Sciatic nerve (tissue), 2 donors: ENCODE results near the gene LRMDA. TPM values are rescaled to one million over a fixed set of nuclear protein-coding genes. Genes with fewer than 3 reads are reported as not detected.
A peak's percentile ranks its signal among the peaks of the same experiment; 100 is the strongest.

Experiments used
- ATAC-seq: fragments of 200-7000 bp; cut with Tn5 transposase; one replicate; pipeline ENCODE4 v1.9.1; 2020; ENCODE audit warnings: mild to moderate bottlenecking, moderate library complexity
- DNase-seq: peaks from one replicate; pipeline ENCODE4 v3.0.0-alpha.2; 2020; ENCODE audit warnings: low spot score
- intact Hi-C: fragments of 100-400 bp; cut with DNase I; formaldehyde crosslinking; loops from one replicate; pipeline ENCODE4 v1.14.2; 2022
- total RNA-seq: library from RNA; stranded (reverse); fragmentation: NEBNext Ultra II Directional; extraction: Animal tissue kit (Norgen Biotek cat#: 25700); gene quantifications from one replicate; pipeline ENCODE4 v1.2.1, GENCODE V29; 2021
- donor health status: DM: no; HTN: no; CAD: no.
- donor health status: DM: no; HTN: no; CAD: no.

LRMDA gene
- total RNA-seq, 1 donor from 2014 or later = 16.6 TPM

- DNase-seq (no peak), ATAC-seq (no peak)
- intact Hi-C loops = no loop called here
Observed at GRCh38 chr10:75658496-75658895, 227.1 kb downstream of the LRMDA start.

GRCh38 chr10:75658915-75659314, 227.5 kb downstream of the LRMDA start:
- no peak for DNase-seq
- no peak for ATAC-seq
- intact Hi-C loops = no loop called here

GRCh38 chr10:75660823-75661222, 229.4 kb downstream of the LRMDA start:
- no peak for DNase-seq
- ATAC-seq = no peak
- intact Hi-C loops = no loop called here

GRCh38 chr10:75662715-75663114, 231.3 kb downstream of the LRMDA start:
- intact Hi-C loops = no loop called here
- DNase-seq = no peak
- ATAC-seq = peak; percentile 97

DNA sequence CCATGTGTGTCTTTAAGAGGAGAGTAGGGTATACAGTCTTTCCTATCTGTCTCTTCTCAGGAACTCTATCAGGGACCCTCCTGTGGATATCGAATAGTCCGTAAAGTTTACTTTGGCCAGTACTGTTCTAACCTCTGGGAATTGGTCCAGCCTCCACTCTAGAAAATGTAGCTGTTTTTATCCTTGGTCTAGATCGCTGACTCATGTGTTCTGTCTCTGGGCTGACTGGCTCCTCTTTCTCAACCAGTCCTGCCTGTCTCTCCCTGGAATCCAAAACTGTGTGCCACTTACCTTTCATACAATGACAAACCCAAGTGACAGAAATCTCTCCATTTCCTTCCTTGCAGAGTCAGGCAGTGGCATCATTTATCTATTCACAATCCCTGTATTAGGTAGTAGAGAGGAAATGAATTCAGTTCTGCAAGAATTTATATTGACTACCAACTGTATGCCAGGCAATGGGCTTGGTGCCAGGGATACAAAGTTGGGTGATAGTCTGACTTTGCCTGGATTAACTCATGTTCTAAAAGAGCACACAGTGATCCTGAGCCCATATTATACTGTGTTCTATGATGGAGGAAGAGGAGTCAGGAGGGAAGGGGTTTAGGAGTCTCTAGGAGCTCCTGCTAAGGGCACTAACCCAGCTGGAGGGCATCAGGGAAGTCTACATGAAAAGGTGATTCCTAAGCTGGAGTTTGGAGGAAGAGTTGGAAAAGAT, 232.7 kb downstream of the LRMDA start:
- no peak for DNase-seq
- intact Hi-C loops = no loop called here
- peak; percentile 53 for ATAC-seq

DNA sequence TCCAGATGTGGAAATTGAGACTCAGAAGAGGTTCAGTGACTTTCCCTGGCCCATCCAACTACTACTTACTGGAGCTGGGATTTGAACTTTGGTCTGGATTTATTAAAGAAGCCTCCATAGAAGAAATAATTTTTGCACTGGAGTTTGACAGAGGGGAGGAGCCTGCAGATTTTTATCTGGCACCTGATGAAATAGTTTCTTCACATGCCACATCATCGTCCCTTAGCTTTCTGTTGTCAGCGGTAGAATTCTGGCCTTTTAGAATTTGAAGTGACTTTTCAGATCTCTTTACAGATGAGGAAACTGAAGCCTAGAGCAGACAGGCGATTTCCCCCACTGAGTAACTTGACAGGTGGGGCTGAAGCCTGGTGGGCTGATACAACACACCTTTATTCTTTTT, 233.5 kb downstream of the LRMDA start:
- DNase-seq = no peak
- intact Hi-C loops = no loop called here
- no peak for ATAC-seq

DNA sequence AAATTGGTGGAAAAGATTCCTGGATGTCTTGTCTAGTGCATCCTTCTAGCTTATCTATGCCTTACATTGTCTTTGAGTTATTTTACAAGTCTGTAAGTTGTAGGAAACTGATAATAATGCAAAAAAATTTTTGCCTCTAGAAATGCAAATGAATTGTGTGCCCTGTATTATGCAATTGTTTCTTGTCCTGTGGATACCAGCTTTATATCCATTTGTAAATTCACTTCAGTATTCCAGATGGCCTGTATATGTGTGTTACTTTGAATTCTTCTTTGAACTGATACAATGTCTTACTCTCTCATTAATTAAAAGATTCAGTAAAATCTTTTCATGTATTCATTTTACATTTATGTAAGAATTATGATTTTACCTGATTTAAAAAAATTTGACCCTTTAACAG, 234.3 kb downstream of the LRMDA start:
- no peak for ATAC-seq
- DNase-seq = no peak
- intact Hi-C loops = no loop called here

DNA sequence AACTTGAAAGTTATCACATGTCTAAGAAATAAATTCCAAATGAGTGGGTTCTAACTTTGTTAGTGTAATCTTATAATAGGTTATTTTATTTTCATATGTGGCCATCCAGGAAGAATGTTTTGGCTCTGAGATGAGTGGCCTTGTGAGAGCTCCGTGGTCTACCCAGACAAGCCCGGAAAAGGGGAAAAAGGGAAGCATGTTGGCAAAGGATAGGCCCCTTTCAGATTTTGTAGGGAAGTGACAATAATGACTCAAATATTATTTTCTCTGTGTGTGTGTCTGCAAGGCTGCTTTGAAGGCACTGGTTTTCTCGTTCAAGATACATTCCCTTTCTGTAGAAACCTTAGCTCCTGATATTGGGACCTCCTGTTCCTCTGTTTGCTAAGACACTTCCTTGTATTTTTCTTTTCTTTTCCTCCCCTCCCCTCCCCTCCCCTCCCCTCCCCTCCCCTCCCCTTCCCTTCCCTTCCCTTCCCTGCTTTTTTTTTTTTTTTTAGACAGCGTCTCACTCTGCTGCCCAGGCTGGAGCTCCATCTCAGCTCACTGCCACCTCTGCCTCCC, 240.8 kb downstream of the LRMDA start:
- ATAC-seq (no peak), DNase-seq (no peak)
- intact Hi-C loops = no loop called here

GRCh38 chr10:75672842-75673241, 241.4 kb downstream of the LRMDA start:
- no peak for ATAC-seq
- no peak for DNase-seq
- intact Hi-C loops = no loop called here

DNA sequence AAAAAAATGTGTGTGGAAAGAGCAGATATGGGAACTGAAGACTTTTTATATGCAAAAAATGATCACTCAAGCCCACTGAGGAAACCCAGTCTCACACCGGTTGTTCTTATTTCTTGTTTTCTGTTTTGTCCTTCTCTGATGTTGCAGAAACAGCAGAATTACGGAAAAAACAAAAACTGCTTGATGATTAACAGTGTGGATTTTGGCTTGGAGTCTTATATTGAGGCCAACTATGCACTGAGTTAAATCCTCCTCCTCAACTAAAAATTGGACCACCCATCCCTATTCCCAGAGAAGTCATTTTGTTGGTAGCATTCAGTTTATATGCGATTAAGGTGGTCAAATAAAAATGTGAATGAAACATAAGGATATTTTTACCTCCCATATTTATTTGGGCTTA, 246.1 kb downstream of the LRMDA start:
- ATAC-seq (no peak), DNase-seq (no peak)
- intact Hi-C loops = no loop called here

DNA sequence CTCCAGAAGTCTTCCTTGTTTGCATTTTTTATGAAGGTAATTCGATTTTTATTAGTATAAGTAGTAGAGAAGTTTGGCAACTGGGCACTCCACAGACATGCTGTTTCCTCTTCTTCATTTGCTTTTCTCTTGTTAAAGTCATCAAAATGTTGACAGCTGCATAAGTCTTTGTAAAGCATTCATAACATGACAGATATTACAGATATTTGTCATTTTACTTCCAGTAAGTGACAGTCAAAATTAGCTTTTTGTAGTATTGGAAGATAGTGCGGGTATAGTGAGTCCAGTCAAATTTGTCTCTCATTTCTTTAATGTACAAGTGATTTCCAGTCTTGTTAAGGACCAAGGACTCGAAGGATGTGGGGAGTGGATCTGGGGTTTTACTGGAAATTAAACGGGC, 247.1 kb downstream of the LRMDA start:
- intact Hi-C loops = no loop called here
- DNase-seq = no peak
- no peak for ATAC-seq

DNA sequence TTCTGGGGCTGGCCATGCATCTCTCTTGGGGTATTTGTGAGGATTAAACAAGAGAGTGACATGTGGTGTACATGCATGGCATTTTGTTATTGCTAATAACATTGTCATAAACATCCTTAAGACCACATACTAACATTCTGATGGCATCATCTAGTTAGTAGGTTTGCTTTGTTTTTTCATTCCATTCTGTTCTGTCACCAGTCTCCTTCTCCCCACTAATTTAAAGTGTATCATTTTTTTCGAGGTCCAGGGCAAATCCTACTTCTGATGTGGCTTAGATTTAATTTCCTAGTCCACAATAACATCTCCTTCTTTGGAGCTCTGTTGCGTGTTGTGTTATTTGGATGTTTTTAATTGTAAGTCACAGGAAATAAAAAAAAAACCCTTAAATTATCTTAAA, 248.1 kb downstream of the LRMDA start:
- ATAC-seq = no peak
- no peak for DNase-seq
- intact Hi-C loops = no loop called here

DNA sequence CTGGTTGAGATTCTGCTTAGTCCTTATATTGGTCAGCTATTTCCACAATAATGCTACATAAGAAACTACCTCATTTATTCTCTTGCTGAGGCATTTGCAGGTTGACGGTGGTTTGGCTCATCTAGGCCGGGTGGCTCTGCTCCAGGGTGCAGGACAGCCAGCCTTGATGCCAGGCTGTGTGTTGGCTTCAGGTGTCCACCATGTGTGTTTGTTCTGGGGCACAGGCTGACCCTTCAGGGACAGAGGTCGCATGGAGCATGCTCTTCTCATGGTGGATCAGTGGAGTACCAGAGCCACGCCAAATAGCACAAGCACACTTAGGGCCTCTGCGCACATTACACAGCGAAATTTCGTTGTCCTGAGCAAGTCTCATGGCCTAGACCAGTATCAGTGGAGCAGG, 249.9 kb downstream of the LRMDA start:
- no peak for DNase-seq
- intact Hi-C loops = no loop called here
- no peak for ATAC-seq

DNA sequence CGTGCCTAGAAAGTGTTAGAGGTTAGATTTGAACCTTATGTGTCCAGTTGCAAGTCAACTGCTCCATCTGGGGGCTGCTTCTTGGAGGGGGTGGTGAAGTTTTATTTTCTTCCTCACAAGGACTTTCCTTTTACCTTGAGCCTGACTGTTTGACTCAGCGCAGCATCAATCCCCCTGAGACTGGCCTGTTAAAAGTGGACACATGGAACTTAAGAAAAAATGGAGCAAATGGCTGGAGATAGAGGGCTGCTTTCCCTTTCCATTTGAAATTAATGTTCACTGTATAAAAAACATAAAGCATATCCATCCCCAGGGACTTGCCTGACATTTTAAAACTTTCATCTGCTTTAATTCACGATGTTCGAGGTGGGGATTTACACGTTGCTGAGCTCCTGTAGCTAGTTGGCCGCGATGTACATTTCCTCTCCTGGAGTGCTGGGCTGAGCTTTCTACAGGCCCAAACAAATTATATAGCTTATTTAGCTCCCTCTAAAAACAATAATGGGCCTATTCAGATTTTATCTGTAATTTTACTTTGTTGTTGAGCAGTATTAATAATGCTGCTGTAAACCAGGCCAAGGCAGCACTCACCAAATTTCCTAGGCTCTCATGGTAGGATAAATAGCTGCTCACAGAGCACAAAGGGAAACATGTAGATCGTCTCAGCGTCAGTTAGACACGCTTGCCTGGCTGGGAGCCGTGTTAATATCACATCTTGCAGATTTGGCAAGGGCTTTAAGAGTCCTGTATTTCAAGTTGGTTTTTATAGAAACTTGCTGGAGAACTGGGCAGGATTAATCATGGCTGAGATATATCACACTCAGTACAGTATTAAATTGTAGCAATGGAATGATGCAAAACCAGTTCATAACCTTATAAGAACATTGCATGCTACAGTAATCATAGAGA, 251.5 kb downstream of the LRMDA start:
- intact Hi-C loops = no loop called here
- no peak for ATAC-seq

DNA sequence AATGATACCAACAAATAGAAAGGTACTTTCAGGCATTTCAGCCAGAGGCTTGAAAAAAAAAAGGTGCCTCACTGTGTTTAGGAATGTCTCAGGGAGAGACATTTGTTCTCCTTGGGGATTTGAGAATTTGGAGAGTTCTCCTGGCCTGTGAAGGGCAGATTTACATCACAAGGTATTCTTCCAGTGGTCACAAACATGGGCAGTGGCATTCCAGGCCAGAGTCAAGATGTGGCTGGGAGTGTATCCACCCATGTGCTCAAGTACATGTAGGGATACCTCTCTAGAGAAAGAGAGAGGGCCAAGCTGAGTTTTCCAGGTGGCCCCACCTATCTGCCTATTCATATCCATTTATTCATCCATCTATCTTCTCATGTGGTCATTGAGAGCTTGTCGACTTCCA, 253.8 kb downstream of the LRMDA start:
- intact Hi-C loops = no loop called here
- ATAC-seq (no peak), DNase-seq (no peak)

More for the DNA sequence above, 251.5 kb downstream of the LRMDA start:
- DNase-seq = no peak

- intact Hi-C loops = no loop called here
- DNase-seq (no peak), ATAC-seq (no peak)
Observed at GRCh38 chr10:75688506-75689300, 257.3 kb downstream of the LRMDA start.

GRCh38 chr10:75693489-75693888, 262.1 kb downstream of the LRMDA start:
- DNase-seq (no peak), ATAC-seq (no peak)
- intact Hi-C loops = no loop called here

- ATAC-seq (no peak), DNase-seq (no peak)
- intact Hi-C loops = no loop called here
Observed at GRCh38 chr10:75694269-75694668, 262.8 kb downstream of the LRMDA start.

DNA sequence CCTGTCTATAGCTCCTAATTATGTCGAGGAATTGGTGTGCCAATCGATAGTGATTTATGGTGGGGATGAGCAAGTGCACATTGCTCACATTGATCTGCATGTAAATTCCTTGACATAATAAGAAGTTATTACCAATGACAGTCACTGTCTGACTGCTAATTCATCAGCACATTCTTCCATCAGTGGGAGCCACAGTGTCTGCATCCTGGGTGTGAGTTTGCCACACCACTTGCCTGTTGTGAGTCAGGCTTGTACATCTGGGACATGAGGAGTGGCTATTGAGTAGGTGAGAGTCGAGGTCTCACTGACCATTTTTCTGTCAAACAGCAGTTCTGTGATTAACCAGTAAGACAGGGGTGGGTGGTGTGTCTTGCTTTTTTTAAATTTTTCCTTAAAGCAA, 263.4 kb downstream of the LRMDA start:
- no peak for ATAC-seq
- DNase-seq = no peak
- intact Hi-C loops = no loop called here
